A204.1 (cell line): ENCODE results near the gene SYN1.
"Not testable (repeated sequence)": the region's sequence is repeated elsewhere in the genome, so short reads cannot be mapped to it uniquely, and the experiment has no call there.

Source experiments
- FAIRE-seq: peaks from 2 replicates; lab custom pipeline; 2012; peaks lifted over from hg19 to GRCh38; lab: Jason Lieb, UNC

The SYN1 gene

GRCh38 chrX:47633689-47634590 is 14.3 kb upstream of the SYN1 start:
- FAIRE-seq: no peak

- FAIRE-seq: no peak
These were observed 13.0 kb upstream of the SYN1 start for GRCh38 chrX:47632666-47633065.

- no peak for FAIRE-seq
These were observed 12.0 kb upstream of the SYN1 start for GRCh38 chrX:47631676-47632075.

GRCh38 chrX:47629419-47630200 is 10.0 kb upstream of the SYN1 start, which contains the start of gene CFP:
CFP (minus strand) TSS chrX:47629930; CDS start chrX:47629844, 86 bp downstream.
- no peak for FAIRE-seq

GRCh38 chrX:47628982-47629381 is 9.3 kb upstream of the SYN1 start:
- no peak for FAIRE-seq

- FAIRE-seq: no peak
These were observed 5.7 kb upstream of the SYN1 start for GRCh38 chrX:47625365-47625764.

- FAIRE-seq: no peak
These were observed 3.9 kb upstream of the SYN1 start for GRCh38 chrX:47623540-47624027.

GRCh38 chrX:47621851-47622250 is 2.2 kb upstream of the SYN1 start:
- no peak for FAIRE-seq

GRCh38 chrX:47620303-47620685 is 637 bp upstream of the SYN1 start:
- no peak for FAIRE-seq

- FAIRE-seq: no peak
These were observed 653 bp downstream of the SYN1 start for GRCh38 chrX:47618923-47619485.

- no peak for FAIRE-seq
These were observed 5.0 kb downstream of the SYN1 start for GRCh38 chrX:47614618-47615017.

- no peak for FAIRE-seq
These were observed 6.6 kb downstream of the SYN1 start for GRCh38 chrX:47613082-47613481.

GRCh38 chrX:47612418-47612817 is 7.2 kb downstream of the SYN1 start:
- no peak for FAIRE-seq

GRCh38 chrX:47611926-47612325 is 7.7 kb downstream of the SYN1 start:
- no peak for FAIRE-seq

- FAIRE-seq: no peak
These were observed 8.2 kb downstream of the SYN1 start for GRCh38 chrX:47611489-47611888.

- no peak for FAIRE-seq
These were observed 9.1 kb downstream of the SYN1 start for GRCh38 chrX:47610511-47610910.

GRCh38 chrX:47608130-47608810 is 11.4 kb downstream of the SYN1 start:
- no peak for FAIRE-seq

- no peak for FAIRE-seq
These were observed 12.6 kb downstream of the SYN1 start for GRCh38 chrX:47607091-47607490.

- no peak for FAIRE-seq
These were observed 14.6 kb downstream of the SYN1 start for GRCh38 chrX:47605024-47605423.

- not testable (repeated sequence) for FAIRE-seq
These were observed 16.5 kb downstream of the SYN1 start for GRCh38 chrX:47603125-47603524.

- FAIRE-seq: no peak
These were observed 22.4 kb downstream of the SYN1 start for GRCh38 chrX:47597222-47597621.

GRCh38 chrX:47596256-47596655 is 23.4 kb downstream of the SYN1 start:
- FAIRE-seq: no peak
